B cell (primary cell): ENCODE results near the gene CCDC187. TPM values are rescaled to one million over a fixed set of nuclear protein-coding genes. Genes with fewer than 3 reads are reported as not detected.

Experiments
- ATAC-seq: fragments of 200-7000 bp; cut with Tn5 transposase; one replicate; pipeline ENCODE4 v1.10.0; 2021; ENCODE audit warnings: low read depth, mild to moderate bottlenecking, moderate number of reproducible peaks, moderate library complexity
- CTCF ChIA-PET: fragments of 350-600 bp; sonication (Branson Sonifier 250); formaldehyde crosslinking; loops from one replicate; lab custom pipeline; 2021; ENCODE audit warnings: antibody characterized with exemption, inconsistent platforms; lab: Charles Lee
- POLR2A ChIA-PET: fragments of 350-600 bp; sonication (Branson Sonifier 250); formaldehyde crosslinking; loops from one replicate; lab custom pipeline; 2021; ENCODE audit warnings: antibody characterized with exemption; lab: Charles Lee
- DNase-seq: peaks from one replicate; pipeline ENCODE4 v3.0.0; 2013
- H2AFZ ChIP-seq: 2 replicates; pipeline ENCODE4 v1.6.1; 2012; ENCODE audit warnings: mild to moderate bottlenecking, low read depth, low read length; ENCODE audit not compliant: insufficient read depth, poor library complexity, severe bottlenecking
- H3K27ac ChIP-seq, 2 donors: 1 replicate in 1 of 2; 2 replicates in 1 of 2; pipeline ENCODE4 v1.5.1; 2012 to 2013; ENCODE audit warnings: low read length in 2 of 2, mild to moderate bottlenecking in 2 of 2, moderate library complexity in 1 of 2
- H3K27me3 ChIP-seq, 4 experiments: fragments of 200-600 bp in 1 of 4; sonication (generic) in 1 of 4; replicated peaks in 1 of 4; 1 replicate in 2 of 4; 2 replicates in 2 of 4; pipeline versions ENCODE4 v1.6.1 to v1.7.0; 2013 to 2016; ENCODE audit warnings: low read length in 3 of 4, mild to moderate bottlenecking in 2 of 4, mixed read lengths in 1 of 4, moderate library complexity in 1 of 4; ENCODE audit not compliant: insufficient read depth in 4 of 4, control insufficient read depth in 3 of 4; ENCODE audit errors: control extremely low read depth in 1 of 4
- H3K36me3 ChIP-seq, 2 experiments: replicated peaks in 1 of 2; 1 replicate in 1 of 2; 2 replicates in 1 of 2; pipeline versions ENCODE4 v1.6.1 to v1.7.1; 2013; ENCODE audit warnings: low read length in 1 of 2; ENCODE audit not compliant: insufficient read depth in 2 of 2, control insufficient read depth in 1 of 2; ENCODE audit errors: control extremely low read depth in 1 of 2, extremely low read depth in 1 of 2
- H3K4me1 ChIP-seq, 2 donors: fragments of 200-600 bp in 1 of 2; sonication (generic) in 1 of 2; 1 replicate in 1 of 2; 2 replicates in 1 of 2; pipeline versions ENCODE4 v1.5.1 to v1.6.1; 2013 to 2017; ENCODE audit warnings: low read length in 2 of 2; ENCODE audit not compliant: control insufficient read depth in 2 of 2, insufficient read depth in 2 of 2
- H3K4me2 ChIP-seq: replicated peaks from 2 replicates; pipeline ENCODE3; 2012; ENCODE audit warnings: mild to moderate bottlenecking, low read depth, low read length; ENCODE audit not compliant: poor library complexity, severe bottlenecking
- H3K4me3 ChIP-seq, 5 experiments: fragments of 200-600 bp in 1 of 5; sonication (generic) in 1 of 5; 1 replicate in 3 of 5; 2 replicates in 2 of 5; pipeline versions ENCODE4 v1.5.1 to v1.7.0; 2011 to 2016; ENCODE audit warnings: low read length in 4 of 5, mild to moderate bottlenecking in 4 of 5, low read depth in 2 of 5, control low read depth in 1 of 5, moderate library complexity in 1 of 5; ENCODE audit not compliant: insufficient read depth in 1 of 5; ENCODE audit errors: control extremely low read depth in 1 of 5, extremely low read depth in 1 of 5
- H3K79me2 ChIP-seq: fragments of 200-600 bp; sonication (generic); one replicate; pipeline ENCODE4 v1.6.0; 2016; ENCODE audit warnings: low read length; ENCODE audit not compliant: control insufficient read depth, insufficient read depth
- H3K9ac ChIP-seq: fragments of 200-600 bp; sonication (generic); 2 replicates; pipeline ENCODE4 v1.6.1; 2017; ENCODE audit warnings: mild to moderate bottlenecking, low read length, moderate library complexity
- H3K9me3 ChIP-seq, 3 donors: one replicate each; pipeline versions ENCODE4 v1.6.1 to v1.7.1; 2013; ENCODE audit warnings: low read length in 2 of 3; ENCODE audit not compliant: control insufficient read depth in 2 of 3, insufficient read depth in 1 of 3; ENCODE audit errors: control extremely low read depth in 1 of 3
- H4K20me1 ChIP-seq: 2 replicates; pipeline ENCODE4 v1.6.0; 2012; ENCODE audit warnings: mild to moderate bottlenecking, low read length; ENCODE audit not compliant: insufficient read depth, control insufficient read depth, poor library complexity, severe bottlenecking
- H3K27ac Mint-ChIP-seq: one replicate; pipeline ENCODE4 v1.8.0; 2021; ENCODE audit warnings: mixed read lengths
- H3K27me3 Mint-ChIP-seq: one replicate; pipeline ENCODE4 v1.8.0; 2021; ENCODE audit warnings: mixed read lengths
- H3K4me1 Mint-ChIP-seq: one replicate; pipeline ENCODE4 v1.8.0; 2021; ENCODE audit warnings: mixed read lengths
- H3K4me3 Mint-ChIP-seq: one replicate; pipeline ENCODE4 v1.8.0; 2021; ENCODE audit warnings: mixed read lengths
- H3K9me3 Mint-ChIP-seq: one replicate; pipeline ENCODE4 v1.8.0; 2022; ENCODE audit warnings: mixed read lengths; ENCODE audit not compliant: insufficient read depth
- CTCF ChIP-seq: fragments of 200-600 bp; IDR thresholded peaks from one replicate; pipeline ENCODE4 v1.8.0; 2022; ENCODE audit warnings: antibody characterized with exemption, mild to moderate bottlenecking
- EZH2 ChIP-seq: IDR thresholded peaks from 2 replicates; pipeline ENCODE4 v1.6.1; 2012; ENCODE audit warnings: borderline replicate concordance, low read depth, mild to moderate bottlenecking, moderate library complexity, low read length; ENCODE audit not compliant: insufficient read depth, poor library complexity, severe bottlenecking
- WGBS: methylation state at CpG from one replicate; pipeline ENCODE4 v1.1.5; 2013; ENCODE audit warnings: missing lambda C conversion rate; ENCODE audit not compliant: insufficient coverage; 5-methylcytosine and 5-hydroxymethylcytosine counted together
- intact Hi-C: fragments of 100-400 bp; cut with micrococcal nuclease; formaldehyde crosslinking; loops from one replicate; pipeline ENCODE4 v1.10.0; 2022
- polyA plus RNA-seq: library from polyadenylated mRNA; depleted of rRNA; stranded (reverse); fragments of >200 nt; gene quantifications from 2 replicates; pipeline ENCODE4 v1.2.3, GENCODE V29; 2012
- total RNA-seq, 2 donors: library from RNA; stranded (reverse); fragments of 120-200 nt in 1 of 2; gene quantifications; 1 replicate in 1 of 2; 2 replicates in 1 of 2; pipeline versions ENCODE4 v1.2.3 to v1.2.4, GENCODE V29; 2013 to 2022

Gene CCDC187
- total and polyA plus RNA-seq, 2 donors (not counting 1 experiment from before 2014, with no cell fraction given): 1.5 to 7.6 TPM

- no peaks in the 10 kb centered on the region for H4K20me1 ChIP-seq
- no peak overlapping the region for H3K27ac Mint-ChIP-seq
- H3K79me2 ChIP-seq: peaks cover 4% of the 10 kb centered on the region
- H2AFZ ChIP-seq: peak overlapping the region; percentile 17
- intact Hi-C loops: loop anchor here (1.0 kb wide), 1 partner anchor 26 kb away; no protein-coding TSS in a partner anchor
- POLR2A ChIA-PET: interaction anchor here (0.6 kb wide), 2 partner anchors 17 to 26 kb away, joined by 5 read pairs; no protein-coding TSS in a partner anchor
- DNase-seq: peak; percentile 68
- H3K4me3 Mint-ChIP-seq: no peak overlapping the region
- H3K9me3 Mint-ChIP-seq: no peaks in the 10 kb centered on the region
- WGBS: 3% methylated on average over 20 of the region's 22 CpGs
- H3K9me3 ChIP-seq: peaks cover 0 to 3% (median 0%) of the 10 kb centered on the region in 3 donors
- TF ChIP-seq EZH2 (no peak), CTCF (no peak)
- H3K4me2 ChIP-seq: peak overlapping the region; percentile 64
- H3K4me1 Mint-ChIP-seq: peaks cover 7% of the 10 kb centered on the region
- H3K27ac ChIP-seq: no peak overlapping the region
- peak overlapping the region; percentile 33 for H3K9ac ChIP-seq
- ATAC-seq: peak; percentile 70
- peak overlapping the region in 4 of 5 experiments; percentile 3 to 26 (median 18) for H3K4me3 ChIP-seq
- peaks cover 0 to 28% (median 2%) of the 10 kb centered on the region in 4 experiments for H3K27me3 ChIP-seq
- CTCF ChIA-PET: no interaction called here
- peaks cover 65% of the 10 kb centered on the region in 2 donors for H3K4me1 ChIP-seq
- no peaks in the 10 kb centered on the region for H3K27me3 Mint-ChIP-seq
- H3K36me3 ChIP-seq: no peaks in the 10 kb centered on the region
These were observed 5.4 kb upstream of the CCDC187 start for GRCh38 chr9:136309101-136309801.

GRCh38 chr9:136308702-136309053 is 4.8 kb upstream of the CCDC187 start:
- Histone ChIP-seq H3K4me1 (peaks cover 65% of the 10 kb centered on the region in 2 donors), H3K27me3 (peaks cover 0 to 28% (median 2%) of the 10 kb centered on the region in 4 experiments), H3K79me2 (peaks cover 4% of the 10 kb centered on the region), H3K9me3 (no peaks in the 10 kb centered on the region), H3K36me3 (no peaks in the 10 kb centered on the region), H3K4me2 (peak overlapping the region; percentile 64), H3K27ac (no peak overlapping the region), H2AFZ (peak overlapping the region; percentile 17), H3K4me3 (peak overlapping the region; percentile 3 to 26 (median 9)), H4K20me1 (no peaks in the 10 kb centered on the region), H3K9ac (peak overlapping the region; percentile 33)
- intact Hi-C loops: loop anchor here (1.0 kb wide), 1 partner anchor 25 kb away; no protein-coding TSS in a partner anchor
- H3K27ac Mint-ChIP-seq: no peak overlapping the region
- POLR2A ChIA-PET: interaction anchor here (0.6 kb wide), 1 partner anchor 18 kb away, joined by 5 read pairs; no protein-coding TSS in a partner anchor
- no peaks in the 10 kb centered on the region for H3K9me3 Mint-ChIP-seq
- ATAC-seq: no peak
- CTCF ChIA-PET: no interaction called here
- H3K27me3 Mint-ChIP-seq: no peaks in the 10 kb centered on the region
- no peak overlapping the region for H3K4me3 Mint-ChIP-seq
- TF ChIP-seq EZH2 (no peak), CTCF (no peak)
- peaks cover 7% of the 10 kb centered on the region for H3K4me1 Mint-ChIP-seq
- DNase-seq: no peak
